GM10266 (cell line): ENCODE data around the gene ANKDD1A.

Source experiments
- DNase-seq: peaks from one replicate; pipeline ENCODE4 v3.0.0; 2012; ENCODE audit errors: extremely low spot score
- TF ChIP-seq, protein P1 (sequence below): IDR thresholded peaks from 2 replicates; pipeline ENCODE4 v1.5.1; 2012; ENCODE audit warnings: mild to moderate bottlenecking, low read depth; ENCODE audit not compliant: control insufficient read depth, insufficient read depth; ENCODE audit errors: missing control alignments

ANKDD1A gene

DNA sequence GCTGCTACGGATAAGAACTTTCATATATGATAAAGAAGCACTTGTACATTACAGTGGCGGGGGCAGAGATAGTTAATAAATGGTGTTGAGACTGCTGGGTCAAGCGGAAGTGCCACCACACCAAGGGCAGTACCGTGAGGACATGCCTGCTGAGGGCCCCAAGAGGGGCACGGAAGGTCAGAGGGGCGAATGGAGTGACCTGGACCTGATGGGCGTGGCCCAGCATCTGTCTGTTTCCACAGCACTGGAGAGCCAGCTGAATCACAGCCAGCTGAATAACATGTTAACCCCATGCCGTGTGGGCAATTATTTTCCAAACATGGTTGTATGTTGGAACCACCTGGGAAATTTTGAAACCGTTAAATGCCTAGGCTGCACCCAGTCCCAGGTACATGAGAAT is 37.2 kb downstream of the ANKDD1A start:
- TF ChIP-seq, protein P1, sequence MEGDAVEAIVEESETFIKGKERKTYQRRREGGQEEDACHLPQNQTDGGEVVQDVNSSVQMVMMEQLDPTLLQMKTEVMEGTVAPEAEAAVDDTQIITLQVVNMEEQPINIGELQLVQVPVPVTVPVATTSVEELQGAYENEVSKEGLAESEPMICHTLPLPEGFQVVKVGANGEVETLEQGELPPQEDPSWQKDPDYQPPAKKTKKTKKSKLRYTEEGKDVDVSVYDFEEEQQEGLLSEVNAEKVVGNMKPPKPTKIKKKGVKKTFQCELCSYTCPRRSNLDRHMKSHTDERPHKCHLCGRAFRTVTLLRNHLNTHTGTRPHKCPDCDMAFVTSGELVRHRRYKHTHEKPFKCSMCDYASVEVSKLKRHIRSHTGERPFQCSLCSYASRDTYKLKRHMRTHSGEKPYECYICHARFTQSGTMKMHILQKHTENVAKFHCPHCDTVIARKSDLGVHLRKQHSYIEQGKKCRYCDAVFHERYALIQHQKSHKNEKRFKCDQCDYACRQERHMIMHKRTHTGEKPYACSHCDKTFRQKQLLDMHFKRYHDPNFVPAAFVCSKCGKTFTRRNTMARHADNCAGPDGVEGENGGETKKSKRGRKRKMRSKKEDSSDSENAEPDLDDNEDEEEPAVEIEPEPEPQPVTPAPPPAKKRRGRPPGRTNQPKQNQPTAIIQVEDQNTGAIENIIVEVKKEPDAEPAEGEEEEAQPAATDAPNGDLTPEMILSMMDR, result no peak
- no peak for DNase-seq

DNA sequence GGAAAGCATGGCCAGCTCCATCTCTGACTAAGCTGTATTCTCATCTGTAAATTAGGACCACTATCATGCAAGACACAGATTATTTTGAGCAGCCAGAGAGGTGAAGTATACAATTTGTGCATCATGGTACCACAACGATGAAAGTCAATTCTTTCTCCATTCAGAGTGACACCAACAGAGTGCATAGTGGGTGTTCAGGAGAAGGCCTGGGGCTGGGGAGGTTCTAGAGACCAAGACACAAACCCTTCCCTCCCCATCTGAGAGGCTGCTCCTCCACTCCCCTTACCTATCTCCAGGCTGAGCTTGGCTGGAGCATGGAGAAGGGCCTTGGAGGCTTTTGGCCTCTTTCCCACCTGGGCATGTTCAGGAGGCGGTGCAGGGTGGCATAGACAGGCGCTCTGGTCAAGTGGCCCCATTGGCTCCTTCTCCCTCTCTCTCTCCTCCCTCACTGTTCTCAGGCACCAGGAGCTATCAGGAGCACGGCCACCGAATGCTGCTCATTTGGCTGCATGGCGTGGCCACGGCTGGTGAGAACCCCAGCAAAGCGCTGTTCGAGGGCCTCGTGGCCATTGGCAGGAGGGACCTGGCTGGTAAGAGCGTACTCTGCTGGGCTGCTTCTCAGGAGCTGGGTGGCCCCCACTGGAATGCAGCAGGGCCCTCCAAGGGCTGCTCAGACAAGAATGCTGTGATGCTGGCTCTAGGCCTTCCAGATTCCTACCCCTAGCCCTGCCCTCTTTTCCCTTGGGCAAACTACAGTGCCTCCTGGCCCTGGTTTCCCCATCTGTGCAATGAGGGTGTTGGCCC is 37.9 kb downstream of the ANKDD1A start:
- TF ChIP-seq, protein P1, result no peak
- peak; percentile 1 for DNase-seq

DNA sequence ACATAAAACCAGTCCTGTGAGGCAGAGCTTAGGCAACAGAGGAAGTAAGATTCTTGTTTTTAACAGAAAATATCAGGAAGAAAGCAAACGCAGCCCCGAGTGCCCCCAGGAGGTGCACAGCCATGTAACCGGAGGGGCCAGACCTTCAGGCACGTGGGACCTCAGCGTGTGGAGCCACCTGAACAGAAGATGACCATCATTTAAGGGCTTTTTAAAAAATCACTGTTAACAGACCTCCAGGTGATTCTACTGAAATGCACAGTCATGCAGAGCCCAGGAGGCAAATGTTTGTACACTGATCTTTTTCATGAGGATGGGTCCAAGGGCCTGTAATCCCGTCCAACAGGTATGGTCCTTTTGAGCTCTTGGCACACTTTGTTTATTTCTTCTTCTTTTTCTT is 39.2 kb downstream of the ANKDD1A start:
- DNase-seq, result peak; percentile 2
- TF ChIP-seq, protein P1, result no peak

DNA sequence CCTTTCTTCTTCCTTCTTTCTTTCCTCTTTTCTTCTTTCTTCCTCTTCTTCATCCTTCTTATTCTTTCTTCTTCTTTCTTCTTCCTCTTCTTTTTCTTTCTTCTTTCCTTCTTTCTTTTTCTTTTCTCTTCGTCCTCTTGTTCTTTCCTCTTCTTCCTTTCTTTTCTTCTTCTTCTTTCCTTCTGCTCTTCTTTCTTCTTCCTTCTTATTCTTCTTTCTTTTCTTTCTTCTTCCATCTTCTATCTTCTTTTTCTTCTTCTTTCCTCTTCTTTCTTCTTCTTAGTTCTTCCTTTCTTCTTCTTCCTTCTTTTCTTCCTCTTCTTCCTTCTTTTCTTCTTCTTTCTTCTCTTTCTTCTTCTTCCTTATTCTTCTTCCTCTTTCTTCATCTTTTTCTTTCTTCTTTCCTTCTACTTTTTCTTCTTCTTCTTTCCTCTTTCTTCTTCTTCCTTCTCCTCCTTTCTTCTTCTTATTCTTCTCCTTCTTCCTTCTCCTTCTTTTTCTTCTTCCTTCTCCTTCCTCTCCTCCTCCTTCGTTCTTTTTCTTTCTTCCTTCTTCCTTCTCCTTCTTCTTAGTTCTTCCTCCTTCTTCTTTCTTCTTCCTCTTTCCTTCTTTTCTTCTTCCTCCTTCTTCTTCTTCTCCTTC is 40.2 kb downstream of the ANKDD1A start:
- no peak for DNase-seq
- TF ChIP-seq, protein P1, result no peak

DNA sequence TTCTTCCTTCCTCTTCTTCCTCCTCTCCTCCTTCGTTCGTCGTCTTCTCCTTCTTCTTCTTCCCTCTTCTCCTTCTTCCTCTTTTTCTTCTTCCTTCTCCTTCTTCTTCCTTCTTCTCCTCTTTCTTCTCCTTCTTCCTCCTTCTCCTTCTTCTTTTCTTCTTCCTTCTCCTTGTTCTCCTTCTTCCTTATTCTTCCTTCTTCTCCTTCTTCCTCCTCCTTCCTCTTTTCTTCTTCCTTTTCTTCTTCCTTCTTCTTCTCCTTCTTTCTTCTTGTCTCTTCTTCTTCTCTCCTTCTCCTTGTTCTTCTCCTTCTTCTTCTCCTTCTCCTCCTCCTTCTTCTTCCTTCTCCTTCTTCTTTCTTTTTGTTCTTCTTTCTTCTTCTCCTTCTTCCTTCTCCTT is 42.7 kb downstream of the ANKDD1A start:
- DNase-seq, result no peak
- TF ChIP-seq, protein P1, result no peak

DNA sequence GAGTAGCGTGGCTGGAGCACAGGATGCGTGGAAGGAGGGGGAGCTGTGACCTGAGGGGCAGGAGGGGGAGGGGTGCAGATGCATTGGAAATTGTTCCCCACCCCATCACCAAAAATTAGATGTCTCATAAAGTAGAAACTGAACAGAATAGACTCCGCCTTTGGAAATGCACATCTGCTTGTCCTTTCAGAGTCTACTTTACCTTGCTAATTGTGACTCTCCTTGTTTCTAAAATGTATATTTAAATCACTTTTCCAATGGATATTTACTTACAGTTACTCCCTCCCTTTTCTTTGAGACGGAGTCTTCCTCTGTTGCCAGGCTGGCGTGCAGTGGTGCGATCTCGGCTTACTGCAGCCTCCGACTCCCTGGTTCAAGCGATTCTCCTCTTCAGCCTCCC is 47.4 kb downstream of the ANKDD1A start:
- TF ChIP-seq, protein P1, result no peak
- DNase-seq, result no peak

DNA sequence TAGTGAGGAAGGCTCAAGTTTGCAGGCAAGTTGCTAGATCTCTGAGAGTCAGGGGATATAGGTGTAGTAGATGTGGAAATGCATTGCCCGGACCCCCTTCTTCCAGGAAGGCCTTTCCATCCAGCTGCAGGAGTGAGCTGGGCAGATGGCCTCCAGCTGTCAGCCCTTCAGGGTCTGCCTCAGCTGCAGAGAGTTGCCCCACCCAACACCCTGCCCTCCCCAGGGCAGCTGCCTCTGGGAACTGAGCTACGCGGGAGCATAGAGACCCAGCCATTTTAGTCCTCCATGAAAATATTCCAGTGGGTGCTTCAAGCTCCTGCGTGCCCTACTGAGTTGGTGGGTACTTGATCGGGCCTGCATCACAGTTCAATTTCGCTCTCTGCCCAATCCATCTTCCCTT is 48.5 kb downstream of the ANKDD1A start:
- TF ChIP-seq, protein P1, result no peak
- no peak for DNase-seq
